ENCODE measurements around the gene ADM2. TPM values are rescaled to one million over a fixed set of nuclear protein-coding genes. Genes with fewer than 3 reads are reported as not detected.
A peak's percentile ranks its signal among the peaks of the same experiment; 100 is the strongest.

Gene ADM2
- total and polyA plus RNA-seq, 2 of the 13 experiments (the other 11 are each of a cell fraction or from before 2014, with no cell fraction given), result 1.2 to 3.0 TPM

DNA sequence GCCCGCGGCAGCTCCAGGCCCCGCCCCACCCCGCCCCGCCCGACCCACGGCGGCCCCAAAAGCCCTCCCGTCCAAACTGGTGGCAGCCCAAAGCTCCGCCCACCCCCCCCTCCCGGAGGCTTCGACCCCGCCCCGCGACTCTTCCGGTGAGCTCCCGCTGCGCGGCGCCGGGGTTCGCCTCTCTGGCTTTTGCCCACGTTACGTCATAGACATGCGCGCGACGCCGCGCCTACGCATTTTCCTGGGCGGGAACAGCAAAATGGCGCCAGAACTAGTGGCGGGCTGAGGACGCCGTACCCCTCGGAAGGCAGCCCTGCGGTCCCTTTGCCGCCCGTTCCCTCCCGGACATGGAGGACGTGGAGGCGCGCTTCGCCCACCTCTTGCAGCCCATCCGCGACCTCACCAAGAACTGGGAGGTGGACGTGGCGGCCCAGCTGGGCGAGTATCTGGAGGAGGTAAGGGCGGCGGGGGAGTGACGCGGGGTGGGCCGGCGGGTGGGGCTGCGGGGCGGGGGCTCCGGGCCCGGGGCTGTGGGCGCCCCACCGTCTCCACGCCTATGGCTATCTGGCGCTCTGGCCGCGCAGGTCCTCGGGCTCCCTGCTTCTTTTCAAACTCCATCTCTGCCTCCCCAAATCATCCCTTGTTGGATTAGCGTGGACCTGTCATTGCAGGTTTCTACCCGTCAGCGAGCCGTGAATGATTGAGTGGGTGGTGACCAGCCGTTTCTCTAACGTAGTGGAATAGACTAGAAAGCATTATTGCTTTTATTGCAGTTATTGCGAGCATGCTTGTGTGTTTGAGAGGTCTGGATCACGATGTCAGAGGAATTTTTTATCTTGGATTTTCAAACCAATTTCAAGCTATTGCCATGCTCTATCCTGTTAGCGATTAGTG lies 26.9 kb downstream of the ADM2 start, which contains the start of gene NCAPH2 (continued):
- TF ChIP-seq, protein P1, sequence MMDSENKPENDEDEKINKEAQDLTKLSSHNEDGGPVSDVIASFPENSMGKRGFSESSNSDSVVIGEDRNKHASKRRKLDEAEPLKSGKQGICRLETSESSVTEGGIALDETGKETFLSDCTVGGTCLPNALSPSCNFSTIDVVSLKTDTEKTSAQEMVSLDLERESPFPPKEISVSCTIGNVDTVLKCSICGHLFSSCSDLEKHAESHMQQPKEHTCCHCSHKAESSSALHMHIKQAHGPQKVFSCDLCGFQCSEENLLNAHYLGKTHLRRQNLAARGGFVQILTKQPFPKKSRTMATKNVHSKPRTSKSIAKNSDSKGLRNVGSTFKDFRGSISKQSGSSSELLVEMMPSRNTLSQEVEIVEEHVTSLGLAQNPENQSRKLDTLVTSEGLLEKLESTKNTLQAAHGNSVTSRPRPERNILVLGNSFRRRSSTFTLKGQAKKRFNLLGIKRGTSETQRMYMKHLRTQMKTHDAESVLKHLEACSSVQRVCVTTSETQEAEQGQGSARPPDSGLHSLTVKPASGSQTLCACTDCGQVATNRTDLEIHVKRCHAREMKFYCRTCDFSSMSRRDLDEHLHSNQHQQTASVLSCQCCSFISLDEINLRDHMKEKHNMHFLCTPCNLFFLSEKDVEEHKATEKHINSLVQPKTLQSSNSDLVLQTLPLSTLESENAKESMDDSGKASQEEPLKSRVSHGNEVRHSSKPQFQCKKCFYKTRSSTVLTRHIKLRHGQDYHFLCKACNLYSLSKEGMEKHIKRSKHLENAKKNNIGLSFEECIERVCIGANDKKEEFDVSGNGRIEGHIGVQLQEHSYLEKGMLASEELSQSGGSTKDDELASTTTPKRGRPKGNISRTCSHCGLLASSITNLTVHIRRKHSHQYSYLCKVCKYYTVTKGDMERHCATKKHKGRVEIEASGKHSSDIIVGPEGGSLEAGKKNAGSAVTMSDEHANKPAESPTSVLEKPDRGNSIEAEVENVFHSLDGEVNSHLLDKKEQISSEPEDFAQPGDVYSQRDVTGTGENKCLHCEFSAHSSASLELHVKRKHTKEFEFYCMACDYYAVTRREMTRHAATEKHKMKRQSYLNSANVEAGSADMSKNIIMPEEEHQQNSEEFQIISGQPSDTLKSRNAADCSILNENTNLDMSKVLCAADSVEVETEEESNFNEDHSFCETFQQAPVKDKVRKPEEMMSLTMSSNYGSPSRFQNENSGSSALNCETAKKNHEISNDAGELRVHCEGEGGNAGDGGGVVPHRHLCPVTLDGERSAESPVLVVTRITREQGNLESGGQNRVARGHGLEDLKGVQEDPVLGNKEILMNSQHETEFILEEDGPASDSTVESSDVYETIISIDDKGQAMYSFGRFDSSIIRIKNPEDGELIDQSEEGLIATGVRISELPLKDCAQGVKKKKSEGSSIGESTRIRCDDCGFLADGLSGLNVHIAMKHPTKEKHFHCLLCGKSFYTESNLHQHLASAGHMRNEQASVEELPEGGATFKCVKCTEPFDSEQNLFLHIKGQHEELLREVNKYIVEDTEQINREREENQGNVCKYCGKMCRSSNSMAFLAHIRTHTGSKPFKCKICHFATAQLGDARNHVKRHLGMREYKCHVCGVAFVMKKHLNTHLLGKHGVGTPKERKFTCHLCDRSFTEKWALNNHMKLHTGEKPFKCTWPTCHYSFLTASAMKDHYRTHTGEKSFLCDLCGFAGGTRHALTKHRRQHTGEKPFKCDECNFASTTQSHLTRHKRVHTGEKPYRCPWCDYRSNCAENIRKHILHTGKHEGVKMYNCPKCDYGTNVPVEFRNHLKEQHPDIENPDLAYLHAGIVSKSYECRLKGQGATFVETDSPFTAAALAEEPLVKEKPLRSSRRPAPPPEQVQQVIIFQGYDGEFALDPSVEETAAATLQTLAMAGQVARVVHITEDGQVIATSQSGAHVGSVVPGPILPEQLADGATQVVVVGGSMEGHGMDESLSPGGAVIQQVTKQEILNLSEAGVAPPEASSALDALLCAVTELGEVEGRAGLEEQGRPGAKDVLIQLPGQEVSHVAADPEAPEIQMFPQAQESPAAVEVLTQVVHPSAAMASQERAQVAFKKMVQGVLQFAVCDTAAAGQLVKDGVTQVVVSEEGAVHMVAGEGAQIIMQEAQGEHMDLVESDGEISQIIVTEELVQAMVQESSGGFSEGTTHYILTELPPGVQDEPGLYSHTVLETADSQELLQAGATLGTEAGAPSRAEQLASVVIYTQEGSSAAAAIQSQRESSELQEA (CRISPR knock-in tag; IDR thresholded peaks at IDR 0.05; ENCODE audit: not compliant biosample characterization), result no peak
- TF ChIP-seq RFXANK (CRISPR knock-in tag; IDR thresholded peaks at IDR 0.05) (no peak), CEBPG (CRISPR knock-in tag; IDR thresholded peaks at IDR 0.05) (peak; percentile 69), ZNF430 (CRISPR knock-in tag; IDR thresholded peaks at IDR 0.05) (peak; percentile 68; the same call in 1 of the 2 replicates), NCOA1 (CRISPR knock-in tag; IDR thresholded peaks at IDR 0.05) (no peak), KDM6A (CRISPR knock-in tag; IDR thresholded peaks at IDR 0.05; ENCODE audit: low read depth) (no peak), KLF12 (CRISPR knock-in tag; IDR thresholded peaks at IDR 0.05; ENCODE audit: borderline replicate concordance) (no peak; the same call in 1 of the 2 replicates), ZNF367 (CRISPR knock-in tag; IDR thresholded peaks at IDR 0.05; ENCODE audit: borderline replicate concordance) (no peak), TGIF2 (CRISPR knock-in tag; IDR thresholded peaks at IDR 0.05) (0 out of 2 replicates have a peak, but pooled peaks have one; percentile 41), ATF7-NPFF (CRISPR knock-in tag; IDR thresholded peaks at IDR 0.05; ENCODE audit: low read depth) (0 out of 2 replicates have a peak, but pooled peaks have one; percentile 30), ZNF121 (CRISPR knock-in tag; IDR thresholded peaks at IDR 0.05) (no peak), NFIB (CRISPR knock-in tag; IDR thresholded peaks at IDR 0.05; ENCODE audit: borderline replicate concordance) (no peak), ZNF383 (CRISPR knock-in tag; IDR thresholded peaks at IDR 0.05; ENCODE audit: borderline replicate concordance) (no peak), ZFP90 (CRISPR knock-in tag; IDR thresholded peaks at IDR 0.05; ENCODE audit: borderline replicate concordance) (0 out of 2 replicates have a peak, but pooled peaks have one; percentile 63), MBD4 (IDR thresholded peaks at IDR 0.05; ENCODE audit: borderline replicate concordance, low read length) (no peak), MIER3 (CRISPR knock-in tag; IDR thresholded peaks at IDR 0.05; ENCODE audit: borderline replicate concordance) (0 out of 2 replicates have a peak, but pooled peaks have one; percentile 24), ZNF484 (CRISPR knock-in tag; IDR thresholded peaks at IDR 0.05; ENCODE audit: borderline replicate concordance, low read depth) (no peak), GABPB1 (CRISPR knock-in tag; IDR thresholded peaks at IDR 0.05) (peak; percentile 94), ELF3 (CRISPR knock-in tag; IDR thresholded peaks at IDR 0.05) (0 out of 2 replicates have a peak, but pooled peaks have one; percentile 42), HES4 (CRISPR knock-in tag; IDR thresholded peaks at IDR 0.05; ENCODE audit: borderline replicate concordance) (no peak; the same call in 1 of the 2 replicates)
- TF ChIP-seq, protein P2, sequence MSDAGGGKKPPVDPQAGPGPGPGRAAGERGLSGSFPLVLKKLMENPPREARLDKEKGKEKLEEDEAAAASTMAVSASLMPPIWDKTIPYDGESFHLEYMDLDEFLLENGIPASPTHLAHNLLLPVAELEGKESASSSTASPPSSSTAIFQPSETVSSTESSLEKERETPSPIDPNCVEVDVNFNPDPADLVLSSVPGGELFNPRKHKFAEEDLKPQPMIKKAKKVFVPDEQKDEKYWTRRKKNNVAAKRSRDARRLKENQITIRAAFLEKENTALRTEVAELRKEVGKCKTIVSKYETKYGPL (CRISPR knock-in tag; IDR thresholded peaks at IDR 0.05), result no peak

Data from HepG2 (cell line).